Neuronal stem cell (in vitro differentiated cells): ENCODE data around the gene CEP19.

Experiments
- DNase-seq: peaks from one replicate; pipeline ENCODE4 v3.0.0-alpha.2; 2013; ENCODE audit warnings: low spot score
- H2AFZ ChIP-seq: one replicate; pipeline ENCODE4 v1.6.1; 2013; ENCODE audit warnings: mild to moderate bottlenecking, low read length, inconsistent platforms
- H2AK5ac ChIP-seq: 2 replicates; pipeline ENCODE4 v1.6.1; 2013; ENCODE audit warnings: low read depth, mild to moderate bottlenecking, inconsistent platforms, low read length, moderate library complexity, mixed read lengths
- H2BK120ac ChIP-seq: 2 replicates; pipeline ENCODE4 v1.6.1; 2013; ENCODE audit warnings: low read depth, mild to moderate bottlenecking, inconsistent platforms, low read length, moderate library complexity, mixed read lengths
- H2BK12ac ChIP-seq: one replicate; pipeline ENCODE4 v1.6.1; 2013; ENCODE audit warnings: low read length, inconsistent platforms
- H2BK15ac ChIP-seq: 2 replicates; pipeline ENCODE4 v1.6.1; 2013; ENCODE audit warnings: mild to moderate bottlenecking, low read length, inconsistent platforms, mixed read lengths
- H2BK5ac ChIP-seq: one replicate; pipeline ENCODE4 v1.6.1; 2013; ENCODE audit warnings: inconsistent platforms, mild to moderate bottlenecking, low read length, moderate library complexity
- H3K14ac ChIP-seq: one replicate; pipeline ENCODE4 v1.6.1; 2013; ENCODE audit warnings: low read length, inconsistent platforms
- H3K18ac ChIP-seq: 2 replicates; pipeline ENCODE4 v1.6.1; 2013; ENCODE audit warnings: low read length, inconsistent platforms
- H3K23ac ChIP-seq: 2 replicates; pipeline ENCODE4 v1.6.1; 2013; ENCODE audit warnings: low read depth, mild to moderate bottlenecking, mixed read lengths, low read length, inconsistent platforms; ENCODE audit not compliant: poor library complexity
- H3K27ac ChIP-seq: replicated peaks from 3 replicates; pipeline ENCODE4 v1.5.1; 2013; ENCODE audit warnings: low read length, inconsistent platforms
- H3K27me3 ChIP-seq, 3 experiments: 2 replicates each; pipeline ENCODE4 v1.6.1; 2013; ENCODE audit warnings: low read length in 3 of 3, mild to moderate bottlenecking in 2 of 3, inconsistent platforms in 1 of 3, low read depth in 1 of 3, mixed read lengths in 1 of 3, moderate library complexity in 1 of 3; ENCODE audit not compliant: control insufficient read depth in 3 of 3, insufficient read depth in 3 of 3
- H3K36me3 ChIP-seq, 2 donors: replicated peaks in 1 of 2; 2 replicates each; pipeline ENCODE4 v1.6.1; 2013; ENCODE audit warnings: low read length in 2 of 2; ENCODE audit not compliant: control insufficient read depth in 2 of 2, insufficient read depth in 2 of 2
- H3K4ac ChIP-seq: 2 replicates; pipeline ENCODE4 v1.6.1; 2013; ENCODE audit warnings: inconsistent platforms, mild to moderate bottlenecking, low read length, moderate library complexity
- H3K4me1 ChIP-seq, 2 donors: 1 replicate in 1 of 2; 2 replicates in 1 of 2; pipeline ENCODE4 v1.6.1; 2013; ENCODE audit warnings: low read length in 2 of 2, low read depth in 1 of 2; ENCODE audit not compliant: control insufficient read depth in 2 of 2, insufficient read depth in 1 of 2
- H3K4me2 ChIP-seq: one replicate; pipeline ENCODE4 v1.6.1; 2013; ENCODE audit warnings: mild to moderate bottlenecking, low read length, inconsistent platforms; ENCODE audit not compliant: insufficient read depth, poor library complexity, severe bottlenecking
- H3K4me3 ChIP-seq, 2 donors: 2 replicates each; pipeline ENCODE4 v1.5.1; 2013; ENCODE audit warnings: low read length in 2 of 2, mild to moderate bottlenecking in 2 of 2, inconsistent platforms in 1 of 2, moderate library complexity in 1 of 2
- H3K79me1 ChIP-seq: one replicate; pipeline ENCODE4 v1.6.1; 2013; ENCODE audit warnings: low read depth, mild to moderate bottlenecking, inconsistent platforms, low read length, moderate library complexity
- H3K9ac ChIP-seq: one replicate; pipeline ENCODE4 v1.6.1; 2013; ENCODE audit warnings: mild to moderate bottlenecking, low read depth, low read length, inconsistent platforms; ENCODE audit not compliant: poor library complexity
- H3K9me3 ChIP-seq, 2 donors: replicated peaks in 1 of 2; 2 replicates each; pipeline versions ENCODE3 to v1.6.1; 2013; ENCODE audit warnings: low read length in 2 of 2, mild to moderate bottlenecking in 2 of 2, inconsistent platforms in 1 of 2, low read depth in 1 of 2, mixed read lengths in 1 of 2, moderate library complexity in 1 of 2; ENCODE audit not compliant: control insufficient read depth in 2 of 2, insufficient read depth in 1 of 2
- H4K8ac ChIP-seq: one replicate; pipeline ENCODE4 v1.6.1; 2013; ENCODE audit warnings: low read depth, mild to moderate bottlenecking, inconsistent platforms, low read length, moderate library complexity
- H4K91ac ChIP-seq: one replicate; pipeline ENCODE4 v1.6.1; 2013; ENCODE audit warnings: low read length, low read depth, mild to moderate bottlenecking, inconsistent platforms; ENCODE audit not compliant: poor library complexity
- WGBS, 2 donors: extraction: QIAGEN DNeasy Blood & Tissue Kit; methylation state at CpG; one replicate each; pipeline ENCODE4 v1.1.7; 2013; ENCODE audit warnings: missing lambda C conversion rate in 2 of 2, mixed read lengths in 1 of 2; ENCODE audit not compliant: insufficient read length in 2 of 2, insufficient replicate concordance in 1 of 2; ENCODE audit errors: extremely low coverage in 2 of 2; 5-methylcytosine and 5-hydroxymethylcytosine counted together

CEP19 gene

DNA sequence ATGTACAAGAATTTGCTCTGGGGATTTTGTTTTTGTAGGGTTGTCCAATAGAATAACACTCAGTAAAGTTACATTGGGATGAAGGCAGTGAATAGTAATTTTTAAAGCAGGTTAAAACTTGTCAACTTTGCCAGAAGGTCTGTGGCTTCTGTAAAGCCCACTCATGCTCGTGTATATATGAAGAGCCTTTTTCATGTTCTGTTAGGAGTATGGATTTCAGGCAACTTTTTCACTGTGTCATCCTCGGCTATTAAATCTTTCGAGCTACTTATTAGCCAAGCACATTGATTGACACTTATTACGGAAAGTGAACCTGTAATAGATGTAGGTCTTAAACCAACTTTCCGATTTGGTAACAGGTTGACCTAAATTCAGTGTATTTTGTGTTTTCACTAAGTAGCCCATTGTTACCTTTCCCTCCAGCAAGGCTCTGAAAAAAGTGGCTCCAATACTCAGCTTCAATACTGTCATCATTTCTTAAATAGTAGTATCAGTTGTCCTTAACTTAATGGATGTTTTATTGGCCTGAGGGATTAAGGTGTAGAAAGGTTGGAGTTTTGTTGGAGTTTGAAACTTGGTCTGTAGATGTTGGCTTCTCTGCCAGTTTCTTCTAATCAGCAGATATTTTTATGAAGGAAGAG lies 29.3 kb upstream of the CEP19 start:
- Histone ChIP-seq H3K27ac (no peak overlapping the region), H3K23ac (no peak overlapping the region), H3K18ac (no peak overlapping the region), H3K9me3 (peaks cover 0 to 7% of the 10 kb centered on the region in 2 donors), H2BK120ac (no peak overlapping the region), H4K91ac (no peak overlapping the region), H2BK15ac (no peak overlapping the region), H3K79me1 (peaks cover 3% of the 10 kb centered on the region), H2AFZ (no peak overlapping the region), H3K4me3 (peak overlapping the region in 1 of 2 donors; percentile 94), H3K27me3 (no peaks in the 10 kb centered on the region), H3K9ac (no peak overlapping the region), H3K14ac (no peak overlapping the region), H2BK5ac (no peak overlapping the region), H4K8ac (no peak overlapping the region), H3K4me1 (peaks cover 0 to 4% of the 10 kb centered on the region in 2 donors), H3K4me2 (peak overlapping the region; percentile 52), H2BK12ac (no peak overlapping the region), H3K4ac (no peak overlapping the region), H2AK5ac (no peak overlapping the region), H3K36me3 (peaks cover 0 to 27% of the 10 kb centered on the region in 2 donors)
- no CpG with 5 or more reads among the region's 5 CpGs for WGBS, 2 donors
- no peak for DNase-seq

DNA sequence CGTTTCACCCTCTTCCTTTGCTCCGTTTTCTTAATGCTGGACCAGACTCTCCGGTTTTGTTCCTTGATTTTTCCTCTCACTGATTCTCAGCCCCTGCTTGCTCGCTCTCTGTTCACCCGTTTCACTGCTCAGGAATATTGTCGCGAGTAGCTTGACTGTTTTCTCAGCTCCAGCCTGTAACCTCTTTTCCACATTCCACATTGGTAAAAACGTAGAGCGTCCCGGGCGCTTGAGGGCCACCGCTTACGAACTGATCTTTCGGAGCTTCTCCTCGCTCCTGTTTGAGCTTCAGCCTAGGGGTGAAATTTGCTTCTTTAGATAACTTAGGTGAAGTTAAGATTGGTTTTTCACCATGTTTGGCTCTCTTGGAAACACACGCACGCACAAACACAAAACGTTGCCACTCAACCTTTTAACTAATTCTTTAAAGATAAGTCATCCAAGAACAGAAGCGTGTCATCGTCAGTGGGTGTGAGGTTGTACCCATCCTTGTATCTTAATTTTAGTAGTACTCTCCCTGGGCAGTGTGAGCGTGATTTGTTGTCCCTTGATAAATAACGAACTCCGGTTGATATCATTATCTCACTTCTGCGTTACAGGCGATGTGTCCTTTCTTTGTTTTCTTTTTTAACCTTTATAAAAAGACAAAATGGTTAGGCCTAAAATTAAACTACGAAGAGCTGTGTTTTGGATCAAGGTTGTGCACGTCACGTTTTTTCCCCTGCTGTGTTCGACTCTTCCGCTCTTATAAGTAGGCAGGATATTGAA lies 28.6 kb upstream of the CEP19 start:
- no CpG with 5 or more reads among the region's 30 CpGs for WGBS, 2 donors

DNA sequence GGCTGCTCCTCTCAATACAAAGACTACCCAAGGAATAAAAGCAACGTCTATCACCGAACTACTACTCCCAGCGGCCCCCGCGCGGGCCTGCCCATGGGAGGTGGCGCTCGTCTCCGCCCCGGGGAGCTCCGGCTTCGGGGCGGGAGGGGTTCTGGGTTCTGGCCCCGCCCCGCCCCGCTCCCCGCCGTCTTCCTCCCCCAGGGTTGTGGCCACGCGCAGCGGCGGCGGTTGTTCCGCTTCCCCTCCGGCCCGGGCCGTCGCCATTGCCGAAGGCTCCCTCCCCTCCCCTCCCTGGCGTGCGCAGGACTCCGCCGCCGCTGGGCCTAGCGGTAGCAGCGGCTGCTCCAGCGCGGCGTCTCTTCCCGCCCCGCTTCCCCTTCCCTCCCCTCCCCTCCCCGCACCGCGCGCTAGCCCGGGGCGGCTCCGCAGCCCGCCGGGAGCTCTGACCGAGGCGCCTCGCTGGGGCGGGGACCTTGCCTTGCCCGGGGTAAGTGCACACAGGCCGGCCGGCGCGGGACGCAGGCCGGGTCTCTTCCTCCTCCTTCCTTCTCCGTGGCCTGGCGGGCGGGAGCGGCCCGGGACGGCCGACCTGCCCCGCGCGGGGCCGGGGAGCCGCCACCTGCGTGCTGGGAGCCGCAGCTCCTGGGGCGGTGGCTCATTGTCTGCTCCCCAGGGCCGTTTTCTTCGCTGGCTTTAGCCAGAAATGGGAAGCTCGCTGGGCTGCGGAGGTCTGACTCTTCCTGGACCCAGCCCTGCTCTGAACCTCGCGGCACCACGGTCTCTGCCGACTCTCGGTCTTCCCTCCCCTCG lies 27.8 kb upstream of the CEP19 start, which contains the start of gene PAK2:
PAK2 (plus strand) TSS at position 187 of the 810 bp plus-strand sequence. CDS start 42,790 bp downstream, outside the sequence.
- WGBS, 2 donors, result no CpG with 5 or more reads among the region's 86 CpGs
- H2BK12ac ChIP-seq, result peak within 1 kb of the TSS; percentile 30
- H2BK5ac ChIP-seq, result peak within 1 kb of the TSS; percentile 95
- H3K4ac ChIP-seq, result peak within 1 kb of the TSS; percentile 14
- H3K27me3 ChIP-seq, result no peaks in the 10 kb centered on the region
- H2AFZ ChIP-seq, result peak within 1 kb of the TSS; percentile 95
- peak within 1 kb of the TSS; percentile 98 for H3K23ac ChIP-seq
- peak; percentile 80 for DNase-seq
- H4K8ac ChIP-seq, result no peak within 1 kb of the TSS
- H3K4me1 ChIP-seq, result peaks cover 0 to 4% of the 10 kb centered on the region in 2 donors
- no peak within 1 kb of the TSS for H2BK120ac ChIP-seq
- H3K9me3 ChIP-seq, result peaks cover 0 to 12% of the 10 kb centered on the region in 2 donors
- H3K79me1 ChIP-seq, result peaks cover 3% of the 10 kb centered on the region
- peak within 1 kb of the TSS; percentile 59 for H4K91ac ChIP-seq
- peak within 1 kb of the TSS; percentile 52 for H3K4me2 ChIP-seq
- H2BK15ac ChIP-seq, result peak within 1 kb of the TSS; percentile 6
- H3K14ac ChIP-seq, result peak within 1 kb of the TSS; percentile 97
- peaks cover 0 to 24% of the 10 kb centered on the region in 2 donors for H3K36me3 ChIP-seq
- H3K9ac ChIP-seq, result peak within 1 kb of the TSS; percentile 95
- peak within 1 kb of the TSS; percentile 94 to 97 for H3K4me3 ChIP-seq
- H2AK5ac ChIP-seq, result no peak within 1 kb of the TSS
- peak within 1 kb of the TSS; percentile 89 for H3K27ac ChIP-seq
- peak within 1 kb of the TSS; percentile 99 for H3K18ac ChIP-seq

More for the DNA sequence above, 28.6 kb upstream of the CEP19 start:
- Histone ChIP-seq H2BK12ac (no peak overlapping the region), H2AK5ac (no peak overlapping the region), H3K18ac (peak overlapping the region; percentile 99), H2BK5ac (peak overlapping the region; percentile 95), H3K4me2 (peak overlapping the region; percentile 52), H3K36me3 (peaks cover 0 to 25% of the 10 kb centered on the region in 2 donors), H3K4me3 (peak overlapping the region; percentile 94 to 97), H2BK120ac (no peak overlapping the region), H3K4me1 (peaks cover 0 to 4% of the 10 kb centered on the region in 2 donors), H3K27me3 (no peaks in the 10 kb centered on the region), H4K8ac (no peak overlapping the region), H3K4ac (no peak overlapping the region), H2BK15ac (peak overlapping the region; percentile 6), H4K91ac (peak overlapping the region; percentile 59), H3K79me1 (peaks cover 3% of the 10 kb centered on the region), H2AFZ (peak overlapping the region; percentile 95), H3K27ac (peak overlapping the region; percentile 89), H3K9me3 (peaks cover 0 to 8% of the 10 kb centered on the region in 2 donors), H3K14ac (no peak overlapping the region), H3K23ac (no peak overlapping the region), H3K9ac (peak overlapping the region; percentile 95)
- DNase-seq, result peak; percentile 43
